Medulla oblongata (tissue), 1 donor: ENCODE data around the gene KRTAP9-9.
"Not testable (repeated sequence)": the region's sequence is repeated elsewhere in the genome, so short reads cannot be mapped to it uniquely, and the experiment has no call there.

ENCODE experiments used
- DNase-seq: peaks from one replicate; pipeline ENCODE4 v3.0.0-alpha.2; 2015; ENCODE audit errors: extremely low spot score

The KRTAP9-9 gene

DNA sequence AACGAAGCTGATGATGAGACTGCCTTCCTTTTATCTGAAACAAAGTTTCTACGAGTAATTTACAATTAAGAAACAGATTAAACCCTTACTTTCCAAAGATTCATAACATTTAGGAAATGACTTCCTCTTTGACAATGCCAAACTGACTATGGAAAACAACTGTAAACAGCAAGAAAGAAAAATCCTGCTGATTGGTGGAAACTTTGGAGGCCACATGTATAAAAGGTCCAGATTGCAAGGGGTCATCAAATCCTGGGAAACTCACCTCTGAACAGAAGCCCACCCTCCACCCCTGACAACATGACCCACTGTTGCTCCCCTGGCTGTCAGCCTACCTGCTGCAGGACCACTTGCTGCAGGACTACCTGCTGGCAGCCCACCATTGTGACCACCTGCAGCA is 9.9 kb downstream of the KRTAP9-9 start, which contains the start of gene KRTAP9-6:
Gene KRTAP9-6, plus strand, starts transcription at position 301 of the 400 bp plus-strand sequence. Its CDS starts 0 bp downstream, at position 301.
- no peak for DNase-seq

DNA sequence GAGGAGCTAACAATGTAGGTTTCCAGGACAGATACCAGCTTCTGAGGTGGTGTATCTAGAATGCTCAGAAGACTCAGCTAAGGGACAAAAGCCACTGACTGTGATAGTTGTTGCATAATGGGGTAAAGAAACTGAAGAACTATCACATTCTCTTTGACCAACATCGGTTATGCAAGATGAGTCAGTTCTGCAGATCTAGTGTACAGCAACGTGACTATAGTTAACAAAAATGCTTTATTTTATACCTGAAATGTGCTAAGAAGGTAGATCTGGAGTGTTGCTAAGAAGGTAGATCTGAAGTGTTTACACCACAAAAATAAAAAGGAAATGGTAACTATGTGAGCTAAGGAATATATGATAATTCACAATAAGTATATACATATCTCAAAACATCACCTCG is 12.5 kb downstream of the KRTAP9-9 start:
- DNase-seq = no peak

DNA sequence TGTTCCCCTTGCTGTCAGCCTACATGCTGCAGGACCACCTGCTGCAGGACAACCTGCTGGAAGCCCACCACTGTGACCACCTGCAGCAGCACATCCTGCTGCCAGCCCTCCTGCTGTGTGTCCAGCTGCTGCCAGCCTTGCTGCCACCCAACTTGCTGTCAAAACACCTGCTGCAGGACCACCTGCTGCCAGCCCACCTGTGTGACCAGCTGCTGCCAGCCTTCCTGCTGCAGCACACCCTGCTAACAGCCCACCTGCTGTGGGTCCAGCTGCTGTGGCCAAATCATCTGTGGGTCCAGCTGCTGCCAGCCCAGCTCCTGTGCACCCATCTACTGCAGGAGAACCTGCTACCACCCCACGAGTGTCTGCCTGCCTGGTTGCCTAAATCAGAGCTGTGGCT is 16.1 kb downstream of the KRTAP9-9 start:
- not testable (repeated sequence) for DNase-seq

DNA sequence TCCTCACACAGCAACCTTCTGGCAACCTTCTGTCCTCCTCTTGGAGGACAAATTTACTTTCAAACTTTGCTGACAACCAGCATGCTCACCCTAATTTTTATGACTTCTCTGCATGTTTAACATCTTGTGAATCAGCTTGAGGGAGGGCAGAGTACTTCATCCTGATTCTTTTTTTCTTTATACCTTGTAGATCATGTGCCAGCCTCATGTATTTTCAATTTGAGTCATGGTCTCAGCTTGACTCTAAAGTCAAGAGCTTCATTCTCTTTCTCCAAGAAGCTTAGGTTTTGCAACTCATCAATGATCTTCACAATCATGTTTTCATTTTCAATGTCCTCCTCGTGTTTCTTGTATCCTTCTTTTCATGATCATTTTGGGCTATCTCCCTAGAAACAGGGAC is 16.7 kb downstream of the KRTAP9-9 start:
- DNase-seq = no peak

DNA sequence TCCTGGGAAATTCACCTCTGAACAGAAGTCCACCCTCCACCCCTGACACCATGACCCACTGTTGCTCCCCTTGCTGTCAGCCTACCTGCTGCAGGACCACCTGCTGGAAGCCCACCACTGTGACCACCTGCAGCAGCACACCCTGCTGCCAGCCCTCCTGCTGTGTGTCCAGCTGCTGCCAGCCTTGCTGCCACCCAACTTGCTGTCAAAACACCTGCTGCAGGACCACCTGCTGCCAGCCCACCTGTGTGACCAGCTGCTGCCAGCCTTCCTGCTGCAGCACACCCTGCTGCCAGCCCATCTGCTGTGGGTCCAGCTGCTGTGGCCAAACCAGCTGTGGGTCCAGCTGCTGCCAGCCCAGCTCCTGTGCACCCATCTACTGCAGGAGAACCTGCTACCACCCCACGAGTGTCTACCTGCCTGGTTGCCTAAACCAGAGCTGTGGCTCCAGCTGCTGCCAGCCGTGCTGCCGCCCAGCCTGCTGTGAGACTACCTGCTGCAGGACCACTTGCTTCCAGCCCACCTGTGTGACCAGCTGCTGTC is 20.5 kb downstream of the KRTAP9-9 start, which contains the start of gene KRTAP9-7:
Gene KRTAP9-7, plus strand, starts transcription at position 51 of the 543 bp plus-strand sequence. Its CDS starts 0 bp downstream, at position 51.
- DNase-seq = not testable (repeated sequence)

DNA sequence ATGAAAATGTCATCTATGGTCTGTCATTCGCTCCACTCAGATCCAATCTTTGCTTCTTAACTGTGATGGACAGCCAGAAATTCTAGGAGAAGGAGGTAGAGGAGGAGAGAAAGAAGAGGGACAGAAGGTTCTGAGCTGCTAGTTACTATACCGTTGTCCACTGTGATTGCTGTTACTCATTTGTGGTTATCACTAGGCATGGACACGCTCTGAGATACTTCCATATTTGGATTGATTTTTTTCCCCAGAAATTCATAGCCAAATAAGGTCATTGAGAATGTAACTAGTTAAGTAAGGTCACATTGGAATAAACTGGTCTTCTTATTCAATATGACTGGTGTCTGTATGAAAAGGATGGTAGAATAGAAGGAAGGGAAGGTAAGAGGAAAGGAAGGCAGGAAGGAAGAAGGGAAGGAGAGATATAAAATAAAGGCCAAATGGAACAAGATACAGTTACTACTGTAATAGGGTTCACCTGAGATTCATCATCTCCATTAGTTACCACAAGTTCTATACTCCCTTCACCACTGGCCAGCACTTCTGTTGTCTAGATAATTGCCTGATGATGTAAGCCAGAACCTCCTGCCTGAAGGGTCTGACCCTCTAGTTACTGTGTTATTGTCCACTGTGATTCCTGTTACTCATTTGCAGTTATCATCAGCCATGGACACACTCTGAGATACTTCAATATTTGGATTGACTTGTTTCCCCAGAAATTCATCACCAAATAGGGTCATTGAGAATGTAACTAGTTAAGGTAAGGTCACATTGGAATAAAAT is 23.2 kb downstream of the KRTAP9-9 start:
- no peak for DNase-seq

DNA sequence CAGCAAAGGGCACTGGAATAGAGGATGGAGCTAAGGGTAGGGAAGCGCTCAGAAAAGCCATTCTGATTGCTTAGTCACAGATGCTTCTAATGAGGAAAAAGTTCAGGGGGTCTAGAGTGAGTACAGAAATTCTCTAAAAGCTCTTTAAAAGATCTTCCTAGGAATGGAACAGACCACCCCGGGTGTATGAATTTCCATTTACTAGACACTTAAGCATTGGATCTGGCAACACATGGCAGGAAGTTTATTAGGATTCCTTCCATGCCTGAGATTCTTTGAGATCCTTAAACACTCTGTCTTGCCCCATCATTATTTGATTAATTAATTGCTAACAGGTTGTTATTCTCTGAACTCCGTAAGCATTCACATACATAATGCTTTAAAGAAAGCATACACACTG is 28.9 kb downstream of the KRTAP9-9 start:
- no peak for DNase-seq

DNA sequence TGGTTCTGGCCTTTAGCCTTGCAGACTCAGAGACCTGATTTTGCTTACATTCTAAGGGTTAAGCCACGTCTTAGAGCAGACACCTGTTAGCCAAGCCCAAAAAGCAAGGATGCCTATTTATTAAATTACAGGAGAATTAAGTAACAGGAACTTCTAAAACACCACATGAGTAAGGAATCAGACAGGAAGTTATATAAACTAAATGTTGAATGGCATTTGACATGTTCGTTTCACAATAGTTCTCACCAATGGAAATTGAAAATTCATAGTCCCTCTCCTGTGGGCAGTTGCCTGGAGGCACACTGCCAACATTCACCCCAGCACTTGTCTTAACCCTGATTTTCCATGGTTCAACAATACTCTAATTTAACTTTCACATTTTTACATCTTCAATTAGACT is 29.4 kb downstream of the KRTAP9-9 start:
- DNase-seq = no peak

DNA sequence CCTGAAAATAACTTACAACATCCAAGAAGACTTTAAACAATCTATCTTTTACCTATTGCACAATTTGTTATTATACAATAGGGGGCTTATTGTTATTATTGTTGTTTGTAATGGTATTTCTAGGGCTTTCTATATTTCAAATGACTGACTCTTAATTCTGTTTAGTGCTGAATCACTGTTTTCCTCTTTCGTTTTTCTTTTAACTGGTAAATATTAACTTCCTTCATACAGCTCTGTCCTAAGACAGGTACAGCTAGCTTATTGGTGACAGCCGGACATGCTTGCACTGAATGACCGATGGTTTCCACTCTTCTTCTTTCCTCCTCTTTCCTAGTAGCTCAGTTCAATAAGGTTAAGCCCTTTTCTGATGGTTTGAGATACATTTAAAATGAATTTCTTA is 31.9 kb downstream of the KRTAP9-9 start:
- no peak for DNase-seq

DNA sequence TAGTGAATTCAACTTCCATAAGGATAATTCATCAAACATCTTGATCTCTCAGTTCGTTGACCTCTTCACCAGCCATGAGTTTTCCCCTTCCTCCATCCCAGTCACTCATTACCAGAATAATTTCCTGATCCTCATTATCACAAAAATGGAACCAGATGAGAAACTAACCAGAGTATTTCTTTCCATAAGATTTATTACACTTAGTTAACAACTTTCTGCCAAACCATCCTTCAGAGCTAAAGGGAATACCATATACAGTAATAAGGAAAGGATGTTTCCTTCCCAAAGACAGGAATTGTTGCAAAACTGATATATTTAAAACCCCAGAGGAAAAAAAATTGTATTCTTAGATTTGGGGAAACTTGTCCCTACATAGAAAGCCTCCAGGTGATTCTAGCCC is 38.8 kb downstream of the KRTAP9-9 start:
- no peak for DNase-seq

DNA sequence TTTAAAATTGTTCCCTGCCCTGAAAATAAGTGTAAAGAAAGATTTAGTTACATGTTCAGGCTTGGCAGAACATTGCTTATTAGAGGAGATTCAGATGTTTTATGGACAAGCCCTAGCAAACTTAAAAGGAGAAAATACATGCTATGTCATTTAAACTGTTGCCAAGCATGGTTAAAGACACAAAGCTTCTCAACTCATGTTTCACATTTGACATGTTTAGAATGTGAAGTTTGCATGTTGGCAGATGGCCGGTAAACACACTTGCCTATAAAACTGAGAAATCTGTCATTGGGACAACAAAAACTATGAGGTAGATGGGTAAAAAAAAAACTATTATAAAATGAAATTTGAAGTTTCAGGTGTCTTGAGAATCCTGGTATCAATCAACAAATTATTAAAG is 41.7 kb downstream of the KRTAP9-9 start:
- no peak for DNase-seq

DNA sequence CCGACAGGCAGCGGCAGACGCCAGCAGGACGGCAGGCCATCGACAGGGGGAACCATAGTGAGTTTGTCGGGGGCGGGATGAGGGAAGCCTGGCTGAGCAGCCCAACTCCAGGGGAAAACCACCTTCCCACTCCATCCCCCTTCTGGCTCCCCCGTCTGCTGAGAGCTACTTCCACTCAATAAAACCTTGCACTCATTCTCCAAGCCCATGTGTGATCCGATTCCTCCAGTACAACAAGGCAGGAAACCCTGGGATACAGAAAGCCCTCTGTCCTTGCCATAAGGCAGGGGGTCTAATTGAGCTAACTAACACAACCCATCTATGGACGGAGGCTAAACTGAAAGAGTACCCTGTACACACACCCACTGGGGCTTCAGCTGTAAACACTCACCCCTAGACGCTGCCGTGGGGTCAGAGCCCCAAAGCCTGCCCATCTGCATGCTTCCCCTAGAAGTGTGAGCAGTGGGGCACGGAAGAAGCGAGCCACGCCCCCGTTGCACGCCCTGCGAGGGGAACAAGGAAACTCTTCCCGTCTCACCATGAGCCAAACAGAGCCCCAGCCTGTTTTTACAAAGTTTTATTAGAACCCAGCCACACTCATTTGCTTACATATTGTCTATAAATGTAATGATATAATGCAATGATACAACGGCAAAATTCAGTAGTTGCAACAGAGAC is 43.4 kb downstream of the KRTAP9-9 start:
- no peak for DNase-seq

DNA sequence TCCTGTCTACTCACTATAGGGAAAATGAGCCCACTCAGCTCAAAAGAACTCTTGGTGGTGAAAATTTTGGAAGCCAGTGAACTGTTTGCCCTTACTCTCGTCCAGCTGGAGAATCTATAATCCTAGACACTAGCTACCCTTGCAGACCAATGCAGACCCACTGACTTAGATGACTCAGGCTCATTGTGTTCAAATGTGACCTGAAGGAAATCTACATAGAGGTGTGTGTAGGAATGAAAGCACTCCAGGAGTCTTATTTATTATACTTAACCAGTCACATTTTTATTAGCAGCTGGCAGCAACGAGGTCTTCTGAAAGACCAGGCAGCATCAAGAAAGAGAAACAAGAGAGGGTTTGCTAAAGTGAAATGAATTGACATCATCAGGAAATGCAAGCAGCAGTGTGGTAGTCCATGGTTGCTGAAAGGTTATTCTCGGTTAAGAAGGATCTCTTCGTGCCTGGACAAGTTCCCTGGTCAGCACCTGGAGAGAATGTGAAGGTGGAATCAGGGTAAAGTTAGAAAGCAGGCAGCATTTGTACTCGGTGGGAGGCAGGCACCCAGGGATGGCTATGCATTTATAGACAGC is 46.1 kb downstream of the KRTAP9-9 start:
- DNase-seq = no peak

DNA sequence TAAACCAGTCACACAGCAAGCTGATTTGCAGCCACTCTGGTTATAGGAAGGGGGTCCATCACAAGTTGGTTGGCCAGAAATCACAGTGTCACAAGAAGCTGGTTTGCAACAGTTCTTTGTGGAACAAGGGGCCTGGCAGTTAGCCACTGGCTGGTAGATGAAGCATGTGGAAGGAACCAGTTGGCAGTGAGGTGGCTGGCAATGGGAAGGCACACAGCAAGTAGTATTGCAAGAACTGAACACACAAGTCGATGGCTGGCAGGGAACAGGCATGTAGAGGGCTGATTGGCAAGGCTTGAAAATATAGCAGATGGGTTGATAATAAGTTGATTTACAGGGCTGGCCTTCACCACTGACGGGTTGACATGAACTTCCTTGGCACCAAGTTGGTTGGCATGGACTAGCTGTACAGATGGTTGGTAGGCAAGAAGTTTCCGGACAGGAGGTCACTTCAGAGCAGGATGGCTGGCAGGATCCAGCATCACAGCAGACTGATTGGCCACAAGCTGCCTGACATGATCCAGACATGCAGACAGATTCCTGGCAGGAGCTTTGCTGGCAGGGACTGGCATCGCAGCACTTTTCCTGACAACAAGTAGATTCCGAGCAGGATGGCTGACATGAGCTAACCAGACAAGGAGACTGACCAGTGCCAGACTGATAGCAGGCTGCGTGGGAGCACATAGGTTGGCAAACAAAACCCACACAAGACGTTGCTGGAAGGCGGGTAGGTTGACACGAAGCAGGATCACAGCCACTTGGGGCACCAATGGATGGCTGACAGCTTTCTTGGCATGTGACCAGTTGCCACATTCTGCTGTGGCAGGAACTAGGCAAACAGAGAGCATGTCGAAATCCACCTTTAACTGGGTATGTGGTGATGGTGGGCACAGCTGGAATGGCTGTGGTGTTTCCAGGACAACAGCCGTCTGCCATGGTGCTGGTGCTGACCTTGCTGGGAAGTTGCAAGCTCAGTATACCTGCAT is 47.0 kb downstream of the KRTAP9-9 start, which contains the start of gene KRTAP29-1:
Gene KRTAP29-1, minus strand, starts transcription at position 936 of the 986 bp plus-strand sequence. Its CDS starts 0 bp downstream, at position 936.
- DNase-seq = no peak

DNA sequence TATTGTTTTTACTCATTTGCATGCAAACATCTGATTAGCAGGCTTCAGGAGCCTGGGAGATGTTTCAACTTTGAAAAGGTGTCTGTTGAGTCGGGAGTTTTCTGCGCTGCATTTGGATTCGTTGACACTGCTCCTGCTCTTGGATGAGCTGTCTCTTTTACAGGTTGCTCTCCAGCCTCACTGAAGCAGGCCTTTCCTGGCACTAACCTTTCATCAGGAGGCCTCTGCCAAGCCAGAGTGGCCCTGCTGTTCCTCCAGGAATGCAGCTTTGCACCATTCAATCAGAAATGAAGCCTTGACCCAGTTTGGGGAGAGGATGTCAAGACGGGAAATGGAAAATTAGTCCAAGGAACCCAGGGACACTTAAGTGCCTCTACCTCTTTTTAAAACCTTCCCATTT is 47.8 kb downstream of the KRTAP9-9 start:
- no peak for DNase-seq

DNA sequence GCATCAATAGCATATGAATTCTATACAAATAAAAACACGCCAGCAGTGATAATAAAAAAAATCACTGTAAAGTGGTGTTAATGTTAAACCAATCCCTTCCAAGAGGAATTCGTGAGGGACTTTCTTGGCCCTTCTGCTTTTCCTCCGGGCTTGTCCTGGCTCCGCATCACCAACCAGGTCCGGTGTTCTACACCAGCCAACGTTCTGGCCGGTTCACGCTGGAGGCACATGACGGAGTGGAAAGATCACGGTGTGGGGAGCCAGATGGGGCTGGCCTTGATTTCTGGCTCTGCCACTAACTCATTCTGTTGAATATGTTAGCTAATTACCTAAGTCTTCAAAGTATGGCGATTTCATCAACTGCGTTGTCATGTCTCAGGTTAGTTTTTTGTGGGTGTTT is 48.9 kb downstream of the KRTAP9-9 start:
- no peak for DNase-seq
